GM23338 (cell line): ENCODE data around the gene BCL2. TPM values are rescaled to one million over a fixed set of nuclear protein-coding genes. Genes with fewer than 3 reads are reported as not detected.

Experiments
- ATAC-seq: fragments of 200-7000 bp; cut with Tn5 transposase; 3 replicates; pipeline ENCODE4 v1.9.1; 2020
- DNase-seq: peaks from one replicate; pipeline ENCODE4 v3.0.0-alpha.2; 2015; ENCODE audit warnings: low spot score
- H2AFZ ChIP-seq: fragments of 200-600 bp; sonication (generic); 2 replicates; pipeline ENCODE4 v1.8.0; 2016; ENCODE audit warnings: antibody characterized with exemption, mild to moderate bottlenecking, moderate library complexity
- H3F3A ChIP-seq: fragments of 200-600 bp; sonication (generic); replicated peaks from 2 replicates; pipeline ENCODE4 v1.8.0; 2017; ENCODE audit warnings: antibody characterized with exemption, mixed run types, low read depth
- H3K27ac ChIP-seq: fragments of 200-600 bp; sonication (generic); 2 replicates; pipeline ENCODE4 v1.6.1; 2016; ENCODE audit warnings: low read depth
- H3K27me3 ChIP-seq: fragments of 200-600 bp; sonication (generic); 2 replicates; pipeline ENCODE4 v1.8.0; 2016; ENCODE audit warnings: mild to moderate bottlenecking, mixed run types, moderate library complexity; ENCODE audit not compliant: insufficient read depth
- H3K36me3 ChIP-seq: fragments of 200-600 bp; sonication (generic); 2 replicates; pipeline ENCODE4 v1.8.0; 2016; ENCODE audit warnings: mild to moderate bottlenecking; ENCODE audit not compliant: insufficient read depth
- H3K4me1 ChIP-seq: fragments of 200-600 bp; sonication (generic); 2 replicates; pipeline ENCODE4 v1.8.0; 2016; ENCODE audit warnings: mild to moderate bottlenecking, moderate library complexity; ENCODE audit not compliant: insufficient read depth
- H3K4me2 ChIP-seq: fragments of 200-600 bp; sonication (generic); 2 replicates; pipeline ENCODE4 v1.7.1; 2017; ENCODE audit warnings: mixed run types
- H3K4me3 ChIP-seq: fragments of 200-600 bp; sonication (generic); 2 replicates; pipeline ENCODE4 v1.6.1; 2016; ENCODE audit warnings: mixed run types
- H3K79me2 ChIP-seq: fragments of 200-600 bp; sonication (generic); replicated peaks from 2 replicates; pipeline ENCODE4 v1.8.0; 2017; ENCODE audit warnings: mild to moderate bottlenecking; ENCODE audit not compliant: insufficient read depth
- H3K9me2 ChIP-seq: fragments of 200-600 bp; sonication (generic); 2 replicates; pipeline ENCODE4 v1.8.0; 2017; ENCODE audit not compliant: insufficient read depth
- H4K20me1 ChIP-seq: fragments of 200-600 bp; sonication (generic); replicated peaks from 2 replicates; pipeline ENCODE4 v1.8.0; 2017; ENCODE audit warnings: mild to moderate bottlenecking; ENCODE audit not compliant: insufficient read depth
- H3K27ac Mint-ChIP-seq: 2 replicates; pipeline ENCODE4 v1.8.0; 2020; ENCODE audit warnings: inconsistent platforms, mild to moderate bottlenecking, moderate library complexity, mixed read lengths
- H3K27me3 Mint-ChIP-seq: 3 replicates; pipeline ENCODE4 v1.8.0; 2022; ENCODE audit warnings: low read depth, mild to moderate bottlenecking, moderate library complexity, mixed read lengths, inconsistent platforms; ENCODE audit not compliant: insufficient read depth, poor library complexity
- H3K36me3 Mint-ChIP-seq: 3 replicates; pipeline ENCODE4 v1.8.0; 2021; ENCODE audit warnings: low read depth, mild to moderate bottlenecking, inconsistent platforms, moderate library complexity, mixed read lengths
- H3K4me1 Mint-ChIP-seq: 3 replicates; pipeline ENCODE4 v1.8.0; 2020; ENCODE audit warnings: mild to moderate bottlenecking, inconsistent platforms, mixed read lengths
- H3K4me3 Mint-ChIP-seq: 3 replicates; pipeline ENCODE4 v1.8.0; 2021; ENCODE audit warnings: moderate library complexity, mild to moderate bottlenecking, inconsistent platforms, mixed read lengths
- H3K9me3 Mint-ChIP-seq: 3 replicates; pipeline ENCODE4 v1.8.0; 2020; ENCODE audit warnings: moderate library complexity, mild to moderate bottlenecking, inconsistent platforms, mixed read lengths
- CREB1 ChIP-seq: fragments of 250-450 bp; sonication (Bioruptor Pico); IDR thresholded peaks from 2 replicates; pipeline ENCODE4 v1.5.0; 2020; ENCODE audit warnings: low read depth, mild to moderate bottlenecking, moderate library complexity
- EZH2 ChIP-seq: fragments of 200-600 bp; sonication (generic); IDR thresholded peaks from one replicate; pipeline ENCODE4 v1.8.0; 2017; ENCODE audit warnings: antibody characterized with exemption, mild to moderate bottlenecking, low read depth; ENCODE audit not compliant: unreplicated experiment
- JUNB ChIP-seq: IDR thresholded peaks from one replicate; pipeline ENCODE4 v1.6.1; 2016; ENCODE audit warnings: antibody characterized with exemption; ENCODE audit not compliant: unreplicated experiment
- NANOG ChIP-seq: IDR thresholded peaks from 2 replicates; pipeline ENCODE4 v1.6.1; 2016; ENCODE audit warnings: antibody characterized with exemption, borderline replicate concordance
- POLR2AphosphoS5 ChIP-seq: IDR thresholded peaks from 2 replicates; pipeline ENCODE4 v1.6.1; 2016; ENCODE audit warnings: antibody characterized with exemption, low read depth
- STAT1 ChIP-seq: IDR thresholded peaks from one replicate; pipeline ENCODE4 v1.6.1; 2016; ENCODE audit warnings: antibody characterized with exemption; ENCODE audit not compliant: unreplicated experiment
- ZNF114 ChIP-seq: fragments of 250-450 bp; sonication (Bioruptor Pico); IDR thresholded peaks from 2 replicates; pipeline ENCODE4 v1.5.0; 2020; ENCODE audit warnings: mild to moderate bottlenecking, moderate library complexity
- ZNF331 ChIP-seq: fragments of 250-450 bp; sonication (Bioruptor Pico); IDR thresholded peaks from 2 replicates; pipeline ENCODE4 v1.5.0; 2020; ENCODE audit warnings: low read depth, mild to moderate bottlenecking, moderate library complexity
- polyA plus RNA-seq: library from polyadenylated mRNA; unstranded; fragments of >200 nt; fragmentation: Nextera tagmentation; extraction: Ambion mirVana; gene quantifications from 2 replicates; pipeline ENCODE4 v1.2.1, GENCODE V29; 2016
- total RNA-seq: library from RNA; depleted of rRNA; stranded (reverse); fragments of >200 nt; shearing (Covaris generic); gene quantifications from 2 replicates; pipeline ENCODE4 v1.2.3, GENCODE V29; 2014
- TF ChIP-seq, protein P1 (sequence below): IDR thresholded peaks from one replicate; pipeline ENCODE4 v1.6.1; 2018; ENCODE audit warnings: antibody characterized with exemption; ENCODE audit not compliant: unreplicated experiment
- TF ChIP-seq, protein P2 (sequence below), 2 experiments: fragments of 200-600 bp in 1 of 2; sonication (generic) in 1 of 2; conservative IDR thresholded peaks; 2 replicates each; pipeline versions ENCODE4 v1.5.1 to v1.6.1; 2016 to 2017; ENCODE audit warnings: antibody characterized with exemption in 2 of 2, low read depth in 2 of 2, mild to moderate bottlenecking in 2 of 2, moderate library complexity in 1 of 2
- TF ChIP-seq, protein P3 (sequence below): IDR thresholded peaks from 2 replicates; pipeline ENCODE4 v1.6.1; 2016; ENCODE audit warnings: antibody characterized with exemption

The BCL2 gene
- total and polyA plus RNA-seq, 2 experiments from 2014 or later = 1.2 to 4.0 TPM

DNA sequence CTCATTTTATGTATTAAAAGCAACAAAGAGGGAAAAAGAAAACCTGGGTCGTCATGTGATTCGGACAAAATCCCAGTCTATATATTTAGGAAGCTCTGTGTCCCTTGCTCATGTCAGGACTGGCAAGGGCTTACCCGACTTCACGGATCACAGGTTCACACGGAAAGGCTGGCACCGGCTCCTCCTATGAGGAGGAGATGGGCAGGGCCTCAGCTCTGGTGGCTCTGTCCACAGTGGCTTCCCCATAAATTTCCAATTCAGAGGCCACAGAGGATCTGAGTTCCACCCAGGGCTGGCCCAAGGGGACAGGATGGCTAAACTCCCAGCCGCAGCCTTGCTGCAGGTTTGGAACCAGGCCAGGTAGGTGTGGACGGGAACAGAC is 186.8 kb downstream of the BCL2 start (continued):
- TF ChIP-seq, protein P1, sequence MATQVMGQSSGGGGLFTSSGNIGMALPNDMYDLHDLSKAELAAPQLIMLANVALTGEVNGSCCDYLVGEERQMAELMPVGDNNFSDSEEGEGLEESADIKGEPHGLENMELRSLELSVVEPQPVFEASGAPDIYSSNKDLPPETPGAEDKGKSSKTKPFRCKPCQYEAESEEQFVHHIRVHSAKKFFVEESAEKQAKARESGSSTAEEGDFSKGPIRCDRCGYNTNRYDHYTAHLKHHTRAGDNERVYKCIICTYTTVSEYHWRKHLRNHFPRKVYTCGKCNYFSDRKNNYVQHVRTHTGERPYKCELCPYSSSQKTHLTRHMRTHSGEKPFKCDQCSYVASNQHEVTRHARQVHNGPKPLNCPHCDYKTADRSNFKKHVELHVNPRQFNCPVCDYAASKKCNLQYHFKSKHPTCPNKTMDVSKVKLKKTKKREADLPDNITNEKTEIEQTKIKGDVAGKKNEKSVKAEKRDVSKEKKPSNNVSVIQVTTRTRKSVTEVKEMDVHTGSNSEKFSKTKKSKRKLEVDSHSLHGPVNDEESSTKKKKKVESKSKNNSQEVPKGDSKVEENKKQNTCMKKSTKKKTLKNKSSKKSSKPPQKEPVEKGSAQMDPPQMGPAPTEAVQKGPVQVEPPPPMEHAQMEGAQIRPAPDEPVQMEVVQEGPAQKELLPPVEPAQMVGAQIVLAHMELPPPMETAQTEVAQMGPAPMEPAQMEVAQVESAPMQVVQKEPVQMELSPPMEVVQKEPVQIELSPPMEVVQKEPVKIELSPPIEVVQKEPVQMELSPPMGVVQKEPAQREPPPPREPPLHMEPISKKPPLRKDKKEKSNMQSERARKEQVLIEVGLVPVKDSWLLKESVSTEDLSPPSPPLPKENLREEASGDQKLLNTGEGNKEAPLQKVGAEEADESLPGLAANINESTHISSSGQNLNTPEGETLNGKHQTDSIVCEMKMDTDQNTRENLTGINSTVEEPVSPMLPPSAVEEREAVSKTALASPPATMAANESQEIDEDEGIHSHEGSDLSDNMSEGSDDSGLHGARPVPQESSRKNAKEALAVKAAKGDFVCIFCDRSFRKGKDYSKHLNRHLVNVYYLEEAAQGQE = no peak
- TF ChIP-seq EZH2 (no peak), STAT1 (no peak)
- TF ChIP-seq, protein P2, sequence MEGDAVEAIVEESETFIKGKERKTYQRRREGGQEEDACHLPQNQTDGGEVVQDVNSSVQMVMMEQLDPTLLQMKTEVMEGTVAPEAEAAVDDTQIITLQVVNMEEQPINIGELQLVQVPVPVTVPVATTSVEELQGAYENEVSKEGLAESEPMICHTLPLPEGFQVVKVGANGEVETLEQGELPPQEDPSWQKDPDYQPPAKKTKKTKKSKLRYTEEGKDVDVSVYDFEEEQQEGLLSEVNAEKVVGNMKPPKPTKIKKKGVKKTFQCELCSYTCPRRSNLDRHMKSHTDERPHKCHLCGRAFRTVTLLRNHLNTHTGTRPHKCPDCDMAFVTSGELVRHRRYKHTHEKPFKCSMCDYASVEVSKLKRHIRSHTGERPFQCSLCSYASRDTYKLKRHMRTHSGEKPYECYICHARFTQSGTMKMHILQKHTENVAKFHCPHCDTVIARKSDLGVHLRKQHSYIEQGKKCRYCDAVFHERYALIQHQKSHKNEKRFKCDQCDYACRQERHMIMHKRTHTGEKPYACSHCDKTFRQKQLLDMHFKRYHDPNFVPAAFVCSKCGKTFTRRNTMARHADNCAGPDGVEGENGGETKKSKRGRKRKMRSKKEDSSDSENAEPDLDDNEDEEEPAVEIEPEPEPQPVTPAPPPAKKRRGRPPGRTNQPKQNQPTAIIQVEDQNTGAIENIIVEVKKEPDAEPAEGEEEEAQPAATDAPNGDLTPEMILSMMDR (conservative IDR thresholded peaks at IDR 0.05; ENCODE audit: low read depth in 2 of 2) = no peak

DNA sequence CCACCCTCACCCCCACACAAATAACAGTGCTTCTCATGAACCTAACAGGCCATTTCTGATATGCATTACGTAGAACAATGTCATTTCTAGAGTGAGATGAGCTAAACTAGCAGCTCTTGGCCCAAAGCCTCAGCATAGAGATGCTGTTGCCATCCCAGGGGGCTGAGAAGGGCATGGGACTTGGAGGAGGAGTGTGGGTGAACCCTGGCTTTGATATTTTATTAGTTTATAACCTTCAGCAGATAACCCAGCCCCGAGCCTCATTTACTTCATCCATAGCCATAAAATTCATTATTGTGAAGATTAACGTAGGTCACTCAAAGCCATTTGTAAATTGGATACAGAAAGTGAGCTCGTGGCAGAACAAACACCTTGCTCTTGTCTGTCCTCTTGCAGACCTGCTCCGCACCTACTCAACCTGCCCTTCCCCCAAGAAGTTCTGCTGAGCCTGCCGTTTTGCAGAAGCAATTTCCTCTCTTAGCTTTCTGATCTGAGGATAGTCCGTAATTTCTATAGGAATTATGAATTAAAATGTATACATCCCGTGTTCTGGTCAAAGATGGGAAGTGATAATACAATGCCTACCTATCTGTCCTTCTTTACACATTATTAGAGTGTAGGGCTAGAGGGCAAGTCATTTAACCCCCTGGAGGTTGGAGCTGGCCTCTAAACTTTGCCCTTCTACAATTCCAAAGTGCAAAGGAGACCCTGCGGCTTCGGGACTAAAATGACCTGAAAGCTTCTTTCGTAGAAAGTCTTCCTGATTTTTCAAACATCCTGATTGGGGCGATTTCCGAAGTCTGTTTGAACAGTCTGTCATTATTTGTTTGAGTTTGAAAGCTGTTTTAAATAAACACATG is 187.4 kb downstream of the BCL2 start:
- Histone ChIP-seq H3F3A (no peaks in the 10 kb centered on the region), H4K20me1 (no peaks in the 10 kb centered on the region), H3K4me3 (no peak overlapping the region), H3K27me3 (no peaks in the 10 kb centered on the region), H3K4me2 (no peak overlapping the region), H3K27ac (no peak overlapping the region), H3K79me2 (no peaks in the 10 kb centered on the region), H3K9me2 (0 out of 2 replicates have a peak, but pooled peaks cover 4% of the 10 kb centered on the region), H2AFZ (no peak overlapping the region), H3K4me1 (peaks cover 5% of the 10 kb centered on the region), H3K36me3 (no peaks in the 10 kb centered on the region)
- H3K36me3 Mint-ChIP-seq = no peaks in the 10 kb centered on the region; the same call in 2 of the 3 replicates
- no peak overlapping the region for H3K27ac Mint-ChIP-seq
- ATAC-seq (no peak), DNase-seq (no peak)
- no peak overlapping the region for H3K4me3 Mint-ChIP-seq
- peaks cover 2% of the 10 kb centered on the region for H3K27me3 Mint-ChIP-seq
- H3K4me1 Mint-ChIP-seq = peaks cover 27% of the 10 kb centered on the region
- H3K9me3 Mint-ChIP-seq = no peaks in the 10 kb centered on the region; the same call in 2 of the 3 replicates
- TF ChIP-seq, protein P3, sequence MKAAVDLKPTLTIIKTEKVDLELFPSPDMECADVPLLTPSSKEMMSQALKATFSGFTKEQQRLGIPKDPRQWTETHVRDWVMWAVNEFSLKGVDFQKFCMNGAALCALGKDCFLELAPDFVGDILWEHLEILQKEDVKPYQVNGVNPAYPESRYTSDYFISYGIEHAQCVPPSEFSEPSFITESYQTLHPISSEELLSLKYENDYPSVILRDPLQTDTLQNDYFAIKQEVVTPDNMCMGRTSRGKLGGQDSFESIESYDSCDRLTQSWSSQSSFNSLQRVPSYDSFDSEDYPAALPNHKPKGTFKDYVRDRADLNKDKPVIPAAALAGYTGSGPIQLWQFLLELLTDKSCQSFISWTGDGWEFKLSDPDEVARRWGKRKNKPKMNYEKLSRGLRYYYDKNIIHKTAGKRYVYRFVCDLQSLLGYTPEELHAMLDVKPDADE = no peak
- TF ChIP-seq POLR2AphosphoS5 = no peak
- TF ChIP-seq ZNF331 (CRISPR knock-in tag) = no peak
- TF ChIP-seq, protein P2 (conservative IDR thresholded peaks at IDR 0.05; ENCODE audit: low read depth in 2 of 2) = no peak
- TF ChIP-seq CREB1 (CRISPR knock-in tag) = no peak
- TF ChIP-seq NANOG = no peak
- TF ChIP-seq ZNF114 (CRISPR knock-in tag) = no peak
- no peak for TF ChIP-seq JUNB
